HepG2 (cell line): Measurements from ENCODE around the gene EPB41L1. TPM values are rescaled to one million over a fixed set of nuclear protein-coding genes. Genes with fewer than 3 reads are reported as not detected.

ENCODE experiments used
- SALL1 ChIP-seq: sonication (generic); formaldehyde crosslinking; IDR thresholded peaks from 2 replicates; pipeline ENCODE4 v1.8.0; 2022; ENCODE audit warnings: mild to moderate bottlenecking, missing genetic modification reagents
- SCMH1 ChIP-seq: sonication (generic); formaldehyde crosslinking; IDR thresholded peaks from 2 replicates; pipeline ENCODE4 v1.9.0; 2021; ENCODE audit warnings: missing genetic modification reagents, mild to moderate bottlenecking, borderline replicate concordance
- SIN3B ChIP-seq: fragments of 150-350 bp; IDR thresholded peaks from 2 replicates; pipeline ENCODE4 v1.6.1; 2014; ENCODE audit warnings: low read length
- XRCC5 ChIP-seq: fragments of 200-400 bp; formaldehyde crosslinking; optimal IDR thresholded peaks from 2 replicates; pipeline ENCODE3; 2017; ENCODE audit warnings: mild to moderate bottlenecking, low read length
- polyA plus RNA-seq, 8 experiments: library from polyadenylated mRNA; depleted of rRNA in 3 of 8; stranded (reverse) in 7 of 8; unstranded in 1 of 8; fragments of >200 nt; fragmentation: Illumina TruSeq in 4 of 8; extraction: Trizol in 4 of 8; gene quantifications; 2 replicates each; pipeline versions ENCODE4 v1.2.1 to v1.2.3, GENCODE V29; 2011 to 2016; ENCODE audit warnings: low read depth in 4 of 8, missing spikeins in 1 of 8, mixed read lengths in 1 of 8; ENCODE audit not compliant: insufficient read depth in 1 of 8
- total RNA-seq, 5 experiments: library from RNA; depleted of rRNA; stranded (reverse); fragments of >200 nt; fragmentation: Illumina TruSeq; extraction: Trizol; gene quantifications; 2 replicates each; pipeline ENCODE4 v1.2.3, GENCODE V29; 2016; ENCODE audit warnings: low read depth in 1 of 5
- TF ChIP-seq, protein P1 (sequence below): sonication (generic); formaldehyde crosslinking; conservative IDR thresholded peaks from 2 replicates; pipeline ENCODE4 v1.5.0; 2020; ENCODE audit warnings: missing genetic modification reagents
- TF ChIP-seq, protein P2 (sequence below), 2 experiments: fragments of 450-650 bp in 1 of 2; sonication (generic) in 1 of 2; formaldehyde crosslinking in 1 of 2; IDR thresholded peaks; 2 replicates each; pipeline versions ENCODE4 v1.6.1 to v1.8.0; 2016 to 2022; ENCODE audit warnings: antibody characterized with exemption in 1 of 2, mild to moderate bottlenecking in 1 of 2, missing genetic modification reagents in 1 of 2
- TF ChIP-seq, protein P3 (sequence below): sonication (generic); formaldehyde crosslinking; IDR thresholded peaks from 2 replicates; pipeline ENCODE4 v1.4.0; 2020; ENCODE audit warnings: missing genetic modification reagents
- TF ChIP-seq, protein P4 (sequence below): sonication (generic); formaldehyde crosslinking; IDR thresholded peaks from 2 replicates; pipeline ENCODE4 v1.4.0; 2020; ENCODE audit warnings: missing genetic modification reagents

EPB41L1 gene
- total and polyA plus RNA-seq, 2 of the 13 experiments (the other 11 are each of a cell fraction or from before 2014, with no cell fraction given) = 16.7 to 39.0 TPM

DNA sequence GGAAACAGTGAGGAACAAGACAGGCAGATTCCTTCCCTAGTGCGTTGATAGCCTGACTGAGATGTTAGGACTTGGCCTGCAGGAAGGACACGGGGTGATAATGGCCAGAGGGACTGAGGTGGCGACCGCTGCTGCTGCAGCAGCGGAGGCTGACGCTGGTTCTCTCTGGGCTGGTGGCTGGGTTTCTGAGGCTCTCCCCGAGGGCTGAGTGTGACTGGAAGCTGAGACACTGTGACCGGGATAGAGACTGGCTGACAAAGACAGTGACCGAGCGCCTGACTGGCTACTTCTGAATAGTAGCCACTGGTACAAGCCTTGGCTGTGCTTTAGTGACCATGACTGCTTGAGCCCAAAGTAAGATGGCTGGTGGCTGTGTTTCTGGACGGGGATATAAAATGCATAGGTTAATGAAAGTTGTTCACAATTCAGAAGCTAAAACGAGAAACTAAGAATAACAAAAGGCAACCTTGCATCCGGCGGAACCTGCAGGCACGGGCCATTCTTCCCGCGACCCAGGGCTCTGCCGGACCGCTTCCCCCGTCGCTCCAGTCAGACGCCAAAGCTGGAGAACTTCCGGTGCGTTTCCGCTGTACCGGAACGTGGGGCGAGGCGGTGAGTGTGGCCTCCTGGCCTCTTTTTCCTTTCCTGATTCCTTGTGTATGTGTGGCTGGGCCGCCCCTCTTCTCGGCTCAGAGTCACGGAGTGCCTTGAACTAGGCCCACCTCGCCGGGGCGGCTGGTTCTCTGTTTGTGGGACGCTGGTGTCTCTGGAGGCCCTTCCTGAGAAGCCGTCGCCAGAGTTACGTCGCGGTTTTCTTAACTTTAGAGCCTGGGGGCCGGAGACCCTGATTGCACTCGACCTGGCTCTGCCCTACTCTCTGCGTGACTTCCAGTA lies 81.6 kb downstream of the EPB41L1 start, which contains the start of gene AAR2 (continued):
- TF ChIP-seq, protein P1, sequence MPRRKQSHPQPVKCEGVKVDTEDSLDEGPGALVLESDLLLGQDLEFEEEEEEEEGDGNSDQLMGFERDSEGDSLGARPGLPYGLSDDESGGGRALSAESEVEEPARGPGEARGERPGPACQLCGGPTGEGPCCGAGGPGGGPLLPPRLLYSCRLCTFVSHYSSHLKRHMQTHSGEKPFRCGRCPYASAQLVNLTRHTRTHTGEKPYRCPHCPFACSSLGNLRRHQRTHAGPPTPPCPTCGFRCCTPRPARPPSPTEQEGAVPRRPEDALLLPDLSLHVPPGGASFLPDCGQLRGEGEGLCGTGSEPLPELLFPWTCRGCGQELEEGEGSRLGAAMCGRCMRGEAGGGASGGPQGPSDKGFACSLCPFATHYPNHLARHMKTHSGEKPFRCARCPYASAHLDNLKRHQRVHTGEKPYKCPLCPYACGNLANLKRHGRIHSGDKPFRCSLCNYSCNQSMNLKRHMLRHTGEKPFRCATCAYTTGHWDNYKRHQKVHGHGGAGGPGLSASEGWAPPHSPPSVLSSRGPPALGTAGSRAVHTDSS (CRISPR knock-in tag) = no peak; the same call in 1 of the 2 replicates
- TF ChIP-seq SIN3B = peak; percentile 97
- TF ChIP-seq, protein P2, sequence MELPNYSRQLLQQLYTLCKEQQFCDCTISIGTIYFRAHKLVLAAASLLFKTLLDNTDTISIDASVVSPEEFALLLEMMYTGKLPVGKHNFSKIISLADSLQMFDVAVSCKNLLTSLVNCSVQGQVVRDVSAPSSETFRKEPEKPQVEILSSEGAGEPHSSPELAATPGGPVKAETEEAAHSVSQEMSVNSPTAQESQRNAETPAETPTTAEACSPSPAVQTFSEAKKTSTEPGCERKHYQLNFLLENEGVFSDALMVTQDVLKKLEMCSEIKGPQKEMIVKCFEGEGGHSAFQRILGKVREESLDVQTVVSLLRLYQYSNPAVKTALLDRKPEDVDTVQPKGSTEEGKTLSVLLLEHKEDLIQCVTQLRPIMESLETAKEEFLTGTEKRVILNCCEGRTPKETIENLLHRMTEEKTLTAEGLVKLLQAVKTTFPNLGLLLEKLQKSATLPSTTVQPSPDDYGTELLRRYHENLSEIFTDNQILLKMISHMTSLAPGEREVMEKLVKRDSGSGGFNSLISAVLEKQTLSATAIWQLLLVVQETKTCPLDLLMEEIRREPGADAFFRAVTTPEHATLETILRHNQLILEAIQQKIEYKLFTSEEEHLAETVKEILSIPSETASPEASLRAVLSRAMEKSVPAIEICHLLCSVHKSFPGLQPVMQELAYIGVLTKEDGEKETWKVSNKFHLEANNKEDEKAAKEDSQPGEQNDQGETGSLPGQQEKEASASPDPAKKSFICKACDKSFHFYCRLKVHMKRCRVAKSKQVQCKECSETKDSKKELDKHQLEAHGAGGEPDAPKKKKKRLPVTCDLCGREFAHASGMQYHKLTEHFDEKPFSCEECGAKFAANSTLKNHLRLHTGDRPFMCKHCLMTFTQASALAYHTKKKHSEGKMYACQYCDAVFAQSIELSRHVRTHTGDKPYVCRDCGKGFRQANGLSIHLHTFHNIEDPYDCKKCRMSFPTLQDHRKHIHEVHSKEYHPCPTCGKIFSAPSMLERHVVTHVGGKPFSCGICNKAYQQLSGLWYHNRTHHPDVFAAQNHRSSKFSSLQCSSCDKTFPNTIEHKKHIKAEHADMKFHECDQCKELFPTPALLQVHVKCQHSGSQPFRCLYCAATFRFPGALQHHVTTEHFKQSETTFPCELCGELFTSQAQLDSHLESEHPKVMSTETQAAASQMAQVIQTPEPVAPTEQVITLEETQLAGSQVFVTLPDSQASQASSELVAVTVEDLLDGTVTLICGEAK (IDR thresholded peaks at IDR 0.05) = peak; percentile 97
- TF ChIP-seq, protein P2 (CRISPR knock-in tag; IDR thresholded peaks at IDR 0.05) = peak; percentile 95
- TF ChIP-seq, protein P3, sequence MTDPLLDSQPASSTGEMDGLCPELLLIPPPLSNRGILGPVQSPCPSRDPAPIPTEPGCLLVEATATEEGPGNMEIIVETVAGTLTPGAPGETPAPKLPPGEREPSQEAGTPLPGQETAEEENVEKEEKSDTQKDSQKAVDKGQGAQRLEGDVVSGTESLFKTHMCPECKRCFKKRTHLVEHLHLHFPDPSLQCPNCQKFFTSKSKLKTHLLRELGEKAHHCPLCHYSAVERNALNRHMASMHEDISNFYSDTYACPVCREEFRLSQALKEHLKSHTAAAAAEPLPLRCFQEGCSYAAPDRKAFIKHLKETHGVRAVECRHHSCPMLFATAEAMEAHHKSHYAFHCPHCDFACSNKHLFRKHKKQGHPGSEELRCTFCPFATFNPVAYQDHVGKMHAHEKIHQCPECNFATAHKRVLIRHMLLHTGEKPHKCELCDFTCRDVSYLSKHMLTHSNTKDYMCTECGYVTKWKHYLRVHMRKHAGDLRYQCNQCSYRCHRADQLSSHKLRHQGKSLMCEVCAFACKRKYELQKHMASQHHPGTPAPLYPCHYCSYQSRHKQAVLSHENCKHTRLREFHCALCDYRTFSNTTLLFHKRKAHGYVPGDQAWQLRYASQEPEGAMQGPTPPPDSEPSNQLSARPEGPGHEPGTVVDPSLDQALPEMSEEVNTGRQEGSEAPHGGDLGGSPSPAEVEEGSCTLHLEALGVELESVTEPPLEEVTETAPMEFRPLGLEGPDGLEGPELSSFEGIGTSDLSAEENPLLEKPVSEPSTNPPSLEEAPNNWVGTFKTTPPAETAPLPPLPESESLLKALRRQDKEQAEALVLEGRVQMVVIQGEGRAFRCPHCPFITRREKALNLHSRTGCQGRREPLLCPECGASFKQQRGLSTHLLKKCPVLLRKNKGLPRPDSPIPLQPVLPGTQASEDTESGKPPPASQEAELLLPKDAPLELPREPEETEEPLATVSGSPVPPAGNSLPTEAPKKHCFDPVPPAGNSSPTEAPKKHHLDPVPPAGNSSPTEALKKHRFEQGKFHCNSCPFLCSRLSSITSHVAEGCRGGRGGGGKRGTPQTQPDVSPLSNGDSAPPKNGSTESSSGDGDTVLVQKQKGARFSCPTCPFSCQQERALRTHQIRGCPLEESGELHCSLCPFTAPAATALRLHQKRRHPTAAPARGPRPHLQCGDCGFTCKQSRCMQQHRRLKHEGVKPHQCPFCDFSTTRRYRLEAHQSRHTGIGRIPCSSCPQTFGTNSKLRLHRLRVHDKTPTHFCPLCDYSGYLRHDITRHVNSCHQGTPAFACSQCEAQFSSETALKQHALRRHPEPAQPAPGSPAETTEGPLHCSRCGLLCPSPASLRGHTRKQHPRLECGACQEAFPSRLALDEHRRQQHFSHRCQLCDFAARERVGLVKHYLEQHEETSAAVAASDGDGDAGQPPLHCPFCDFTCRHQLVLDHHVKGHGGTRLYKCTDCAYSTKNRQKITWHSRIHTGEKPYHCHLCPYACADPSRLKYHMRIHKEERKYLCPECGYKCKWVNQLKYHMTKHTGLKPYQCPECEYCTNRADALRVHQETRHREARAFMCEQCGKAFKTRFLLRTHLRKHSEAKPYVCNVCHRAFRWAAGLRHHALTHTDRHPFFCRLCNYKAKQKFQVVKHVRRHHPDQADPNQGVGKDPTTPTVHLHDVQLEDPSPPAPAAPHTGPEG (CRISPR knock-in tag) = peak; percentile 62
- no peak for TF ChIP-seq SCMH1 (CRISPR knock-in tag)
- peak; percentile 97 for TF ChIP-seq SALL1 (CRISPR knock-in tag)
- TF ChIP-seq, protein P4, sequence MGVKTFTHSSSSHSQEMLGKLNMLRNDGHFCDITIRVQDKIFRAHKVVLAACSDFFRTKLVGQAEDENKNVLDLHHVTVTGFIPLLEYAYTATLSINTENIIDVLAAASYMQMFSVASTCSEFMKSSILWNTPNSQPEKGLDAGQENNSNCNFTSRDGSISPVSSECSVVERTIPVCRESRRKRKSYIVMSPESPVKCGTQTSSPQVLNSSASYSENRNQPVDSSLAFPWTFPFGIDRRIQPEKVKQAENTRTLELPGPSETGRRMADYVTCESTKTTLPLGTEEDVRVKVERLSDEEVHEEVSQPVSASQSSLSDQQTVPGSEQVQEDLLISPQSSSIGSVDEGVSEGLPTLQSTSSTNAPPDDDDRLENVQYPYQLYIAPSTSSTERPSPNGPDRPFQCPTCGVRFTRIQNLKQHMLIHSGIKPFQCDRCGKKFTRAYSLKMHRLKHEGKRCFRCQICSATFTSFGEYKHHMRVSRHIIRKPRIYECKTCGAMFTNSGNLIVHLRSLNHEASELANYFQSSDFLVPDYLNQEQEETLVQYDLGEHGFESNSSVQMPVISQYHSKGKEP (CRISPR knock-in tag) = peak; percentile 89
- TF ChIP-seq XRCC5 = peak; percentile 100
